Measurements from ENCODE around the gene SPPL3. TPM values are rescaled to one million over a fixed set of nuclear protein-coding genes. Genes with fewer than 3 reads are reported as not detected.

SPPL3 gene
- total and polyA plus RNA-seq, 8 donors = 5.0 to 63.4 (median 18.0) TPM

GRCh38 chr12:120739821-120740613 lies 164.1 kb downstream of the SPPL3 start:
- Histone ChIP-seq H3K4me3 (no peak overlapping the region), H3K9me3 (no peaks in the 10 kb centered on the region), H3K36me3 (peaks cover 0 to 46% (median 40%) of the 10 kb centered on the region in 4 donors), H3K27me3 (no peaks in the 10 kb centered on the region), H3K4me1 (no peaks in the 10 kb centered on the region), H3K27ac (no peak overlapping the region)
- no peak for TF ChIP-seq POLR2AphosphoS5 (IDR thresholded peaks at IDR 0.05)
- WGBS, 5 donors = 78 to 90% (median 86%) methylated on average over 13 to 16 of the region's 16 CpGs
- intact Hi-C loops (cut with DNase I; ENCODE audit: low total_unique reads) = no loop called here
- DNase-seq = no peak

GRCh38 chr12:120739031-120739762 lies 165.0 kb downstream of the SPPL3 start:
- WGBS, 5 donors = 92 to 95% (median 94%) methylated on average over 30 to 38 of the region's 38 CpGs
- Histone ChIP-seq H3K27me3 (no peaks in the 10 kb centered on the region), H3K9me3 (no peaks in the 10 kb centered on the region), H3K36me3 (peaks cover 0 to 52% (median 40%) of the 10 kb centered on the region in 4 donors), H3K4me3 (no peak overlapping the region), H3K4me1 (no peaks in the 10 kb centered on the region), H3K27ac (no peak overlapping the region)
- TF ChIP-seq POLR2A (IDR thresholded peaks at IDR 0.05) = no peak
- no peak for TF ChIP-seq POLR2AphosphoS5 (IDR thresholded peaks at IDR 0.05)
- TF ChIP-seq CTCF (IDR thresholded peaks at IDR 0.05) = no peak
- intact Hi-C loops (cut with DNase I; ENCODE audit: low total_unique reads) = no loop called here
- DNase-seq = no peak

- no peak overlapping the region for H3K4me3 ChIP-seq
- H3K4me1 ChIP-seq = no peaks in the 10 kb centered on the region
- TF ChIP-seq CTCF (IDR thresholded peaks at IDR 0.05) (no peak), POLR2AphosphoS5 (IDR thresholded peaks at IDR 0.05) (no peak), EP300 (IDR thresholded peaks at IDR 0.05) (no peak), POLR2A (IDR thresholded peaks at IDR 0.05) (no peak)
- DNase-seq = no peak
- no peak overlapping the region for H3K27ac ChIP-seq
- H3K27me3 ChIP-seq = no peaks in the 10 kb centered on the region
- WGBS, 5 donors = 88 to 93% (median 89%) methylated on average over 24 to 31 of the region's 31 CpGs
- peaks cover 0 to 58% (median 40%) of the 10 kb centered on the region in 4 donors for H3K36me3 ChIP-seq
- no peaks in the 10 kb centered on the region for H3K9me3 ChIP-seq
- intact Hi-C loops (cut with DNase I; ENCODE audit: low total_unique reads) = no loop called here
Measured at GRCh38 chr12:120738252-120739030, 165.7 kb downstream of the SPPL3 start.

GRCh38 chr12:120737557-120738251 lies 166.5 kb downstream of the SPPL3 start:
- intact Hi-C loops (cut with DNase I; ENCODE audit: low total_unique reads) = no loop called here
- no peaks in the 10 kb centered on the region for H3K27me3 ChIP-seq
- H3K9me3 ChIP-seq = no peaks in the 10 kb centered on the region
- WGBS, 5 donors = 86 to 92% (median 89%) methylated on average over 7 to 25 of the region's 25 CpGs
- H3K4me3 ChIP-seq = no peak overlapping the region
- no peak for TF ChIP-seq POLR2AphosphoS5 (IDR thresholded peaks at IDR 0.05)
- TF ChIP-seq CTCF (IDR thresholded peaks at IDR 0.05) = no peak
- TF ChIP-seq EP300 (IDR thresholded peaks at IDR 0.05) = no peak
- no peak for TF ChIP-seq POLR2A (IDR thresholded peaks at IDR 0.05)
- DNase-seq = no peak
- H3K36me3 ChIP-seq = peaks cover 0 to 58% (median 40%) of the 10 kb centered on the region in 4 donors
- H3K27ac ChIP-seq = no peak overlapping the region
- H3K4me1 ChIP-seq = no peaks in the 10 kb centered on the region

Measured in stomach (tissue), 9 donors.